Measurements from ENCODE around the gene PLCL2.

DNA sequence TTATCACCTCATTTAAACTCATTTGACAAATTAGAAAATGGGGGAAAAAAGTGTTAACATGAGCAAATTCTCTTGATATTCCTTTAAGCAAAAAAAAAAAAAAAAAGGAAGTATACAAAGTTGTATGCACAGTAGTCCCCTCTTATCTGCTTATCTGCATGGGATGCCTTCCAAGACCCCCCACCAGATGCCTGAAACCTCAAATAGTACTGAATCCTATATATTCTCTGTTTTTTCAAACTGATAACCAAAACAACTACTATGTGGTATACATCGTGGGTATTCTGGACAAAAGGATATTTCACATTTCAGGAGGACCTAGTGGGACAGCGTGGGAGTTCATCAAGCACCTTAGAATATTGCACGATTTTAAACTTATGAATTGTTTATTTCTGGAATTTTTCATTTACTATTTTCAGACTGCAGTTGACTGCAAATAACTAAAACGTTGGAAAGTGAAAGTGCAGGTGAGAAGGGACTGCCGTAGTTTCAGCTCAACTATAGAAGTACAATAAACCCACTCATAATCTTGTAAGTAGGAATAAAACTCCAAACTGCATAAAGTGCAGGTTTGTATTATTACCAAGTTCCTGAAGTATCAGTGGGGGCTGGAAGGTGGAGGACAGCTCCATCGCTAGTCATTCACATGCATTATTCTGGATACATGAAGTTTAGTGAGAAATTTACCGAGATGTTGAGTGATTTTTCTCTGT is 43.6 kb upstream of the PLCL2 start:
- no peak for TF ChIP-seq EHF (CRISPR knock-in tag; IDR thresholded peaks at IDR 0.05)
- TF ChIP-seq, protein P1, sequence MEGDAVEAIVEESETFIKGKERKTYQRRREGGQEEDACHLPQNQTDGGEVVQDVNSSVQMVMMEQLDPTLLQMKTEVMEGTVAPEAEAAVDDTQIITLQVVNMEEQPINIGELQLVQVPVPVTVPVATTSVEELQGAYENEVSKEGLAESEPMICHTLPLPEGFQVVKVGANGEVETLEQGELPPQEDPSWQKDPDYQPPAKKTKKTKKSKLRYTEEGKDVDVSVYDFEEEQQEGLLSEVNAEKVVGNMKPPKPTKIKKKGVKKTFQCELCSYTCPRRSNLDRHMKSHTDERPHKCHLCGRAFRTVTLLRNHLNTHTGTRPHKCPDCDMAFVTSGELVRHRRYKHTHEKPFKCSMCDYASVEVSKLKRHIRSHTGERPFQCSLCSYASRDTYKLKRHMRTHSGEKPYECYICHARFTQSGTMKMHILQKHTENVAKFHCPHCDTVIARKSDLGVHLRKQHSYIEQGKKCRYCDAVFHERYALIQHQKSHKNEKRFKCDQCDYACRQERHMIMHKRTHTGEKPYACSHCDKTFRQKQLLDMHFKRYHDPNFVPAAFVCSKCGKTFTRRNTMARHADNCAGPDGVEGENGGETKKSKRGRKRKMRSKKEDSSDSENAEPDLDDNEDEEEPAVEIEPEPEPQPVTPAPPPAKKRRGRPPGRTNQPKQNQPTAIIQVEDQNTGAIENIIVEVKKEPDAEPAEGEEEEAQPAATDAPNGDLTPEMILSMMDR (IDR thresholded peaks at IDR 0.05): no peak
- no peak for TF ChIP-seq POLR2A (IDR thresholded peaks at IDR 0.05; ENCODE audit: low read length)
- no peak for TF ChIP-seq CEBPB (IDR thresholded peaks at IDR 0.05)
- no peak for TF ChIP-seq ZFP36 (IDR thresholded peaks at IDR 0.05; ENCODE audit: borderline replicate concordance, partially characterized antibody)
- TF ChIP-seq, protein P2, sequence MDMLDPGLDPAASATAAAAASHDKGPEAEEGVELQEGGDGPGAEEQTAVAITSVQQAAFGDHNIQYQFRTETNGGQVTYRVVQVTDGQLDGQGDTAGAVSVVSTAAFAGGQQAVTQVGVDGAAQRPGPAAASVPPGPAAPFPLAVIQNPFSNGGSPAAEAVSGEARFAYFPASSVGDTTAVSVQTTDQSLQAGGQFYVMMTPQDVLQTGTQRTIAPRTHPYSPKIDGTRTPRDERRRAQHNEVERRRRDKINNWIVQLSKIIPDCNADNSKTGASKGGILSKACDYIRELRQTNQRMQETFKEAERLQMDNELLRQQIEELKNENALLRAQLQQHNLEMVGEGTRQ (IDR thresholded peaks at IDR 0.05): no peak
- no peak for TF ChIP-seq HDAC2 (IDR thresholded peaks at IDR 0.05)
- TF ChIP-seq NR3C1 (IDR thresholded peaks at IDR 0.05): no peak
- no peak for TF ChIP-seq RAD21 (conservative IDR thresholded peaks at IDR 0.05 in 1 of 2, IDR thresholded peaks at IDR 0.05 in 1 of 2)
- no peak for TF ChIP-seq KDM5A (IDR thresholded peaks at IDR 0.05)
